Activated naive CD4-positive, alpha-beta T cell treated with Interleukin-2 at 50 U/mL for 16 hours (primary cell): ENCODE results near the gene DHRS7B.
"Not testable (repeated sequence)": the region's sequence is repeated elsewhere in the genome, so short reads cannot be mapped to it uniquely, and the experiment has no call there.

ENCODE experiments used
- DNase-seq: peaks from one replicate; pipeline ENCODE4 v3.0.0-alpha.2; 2020

The DHRS7B gene

GRCh38 chr17:21185061-21185460 lies 58.3 kb downstream of the DHRS7B start:
- DNase-seq = no peak

DNA sequence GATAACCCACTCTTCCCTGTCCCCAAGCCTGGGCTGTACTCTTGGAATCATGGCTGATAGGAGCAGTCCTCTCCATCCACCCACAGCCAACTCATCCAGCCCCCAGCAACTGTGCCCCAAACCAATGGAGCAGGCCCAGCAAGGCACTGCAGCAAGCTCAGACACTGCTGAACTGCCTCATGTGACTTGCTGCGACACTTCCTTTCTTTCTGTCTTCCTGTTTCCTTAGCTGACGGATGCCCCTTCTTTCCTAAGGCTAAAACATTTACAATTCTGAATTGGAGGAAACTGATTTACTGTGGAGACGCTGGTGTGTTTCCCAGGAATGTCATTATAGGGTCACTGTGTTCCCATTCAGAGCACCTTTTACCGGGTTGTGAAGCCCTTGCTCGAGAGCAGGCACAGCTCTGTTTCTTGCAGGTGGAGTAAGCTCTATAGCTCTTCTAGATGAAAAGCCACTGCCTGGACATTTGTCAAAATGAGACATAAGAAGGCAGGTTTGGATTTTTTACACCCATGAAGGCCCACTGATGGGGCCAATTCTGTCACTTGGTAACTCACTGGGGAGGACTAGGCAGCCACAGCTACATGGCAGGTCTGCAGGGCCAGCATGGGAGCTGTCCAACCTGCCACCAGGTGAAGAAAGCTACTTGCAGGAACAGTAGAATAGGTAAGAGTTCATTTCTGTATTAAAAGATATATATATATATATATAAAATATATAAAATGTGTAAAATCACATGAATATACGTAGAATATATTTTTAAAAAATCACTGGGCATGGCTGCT lies 59.8 kb downstream of the DHRS7B start:
- no peak for DNase-seq

GRCh38 chr17:21189361-21189760 lies 62.6 kb downstream of the DHRS7B start:
- DNase-seq = no peak

GRCh38 chr17:21190078-21190477 lies 63.3 kb downstream of the DHRS7B start:
- no peak for DNase-seq

GRCh38 chr17:21191698-21192097 lies 64.9 kb downstream of the DHRS7B start:
- no peak for DNase-seq

DNA sequence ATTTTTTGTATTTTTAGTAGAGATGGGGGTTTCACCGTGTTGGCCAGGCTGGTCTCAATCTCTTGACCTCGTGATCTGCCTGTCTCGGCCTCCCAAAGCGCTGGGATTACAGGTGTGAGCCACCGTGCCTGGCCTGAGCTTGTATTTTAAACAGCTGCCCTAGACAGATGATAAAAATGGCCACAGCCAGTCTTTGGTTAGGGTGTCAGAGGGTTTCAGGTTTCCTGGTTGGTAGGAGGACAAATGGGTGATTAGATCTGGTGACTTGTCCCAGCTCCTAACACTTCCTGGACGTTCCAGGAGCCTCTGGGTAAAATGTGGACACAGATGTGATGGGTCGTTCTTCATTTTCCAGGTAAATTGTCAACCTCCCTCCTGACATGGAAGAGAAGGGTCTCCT lies 65.7 kb downstream of the DHRS7B start:
- DNase-seq = not testable (repeated sequence)

DNA sequence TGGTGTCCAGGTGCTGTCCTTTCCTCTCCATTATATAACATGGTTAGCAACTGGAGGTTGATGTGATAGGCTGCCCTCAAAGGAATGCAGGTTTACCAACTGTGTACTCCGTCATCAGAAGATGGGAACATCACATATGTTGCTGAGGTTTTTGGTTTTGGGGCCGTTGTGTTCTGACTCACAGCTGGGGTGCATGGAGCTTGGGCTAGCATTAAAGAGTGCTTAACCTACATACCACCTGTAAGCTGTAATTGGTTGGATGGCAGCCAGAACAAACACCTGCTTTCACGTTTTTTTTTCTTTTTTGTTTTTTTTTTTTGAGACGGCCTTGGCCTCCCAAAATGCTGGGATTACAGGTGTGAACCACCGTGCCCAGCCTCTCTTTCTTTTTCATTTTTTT lies 66.3 kb downstream of the DHRS7B start:
- DNase-seq = no peak

DNA sequence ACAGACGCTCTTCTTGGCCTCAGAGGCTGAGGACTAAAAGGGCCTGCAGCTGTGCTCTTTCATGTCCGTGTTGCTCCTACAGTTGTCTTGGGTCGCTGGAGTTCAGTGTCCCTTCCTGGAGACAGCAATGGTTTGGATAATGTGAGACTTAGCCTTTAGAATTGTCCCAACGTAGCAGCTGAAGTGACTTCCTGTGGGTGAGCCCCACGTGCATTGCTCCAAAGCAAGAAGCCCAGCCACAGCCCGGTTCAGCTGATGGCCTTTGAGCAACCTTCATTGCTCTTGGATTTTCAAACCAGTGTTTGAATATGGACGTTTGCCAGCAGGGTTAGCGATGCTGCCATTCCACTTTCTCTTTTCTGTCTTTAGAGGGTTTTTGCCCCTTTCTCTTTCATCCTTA lies 67.5 kb downstream of the DHRS7B start:
- no peak for DNase-seq

DNA sequence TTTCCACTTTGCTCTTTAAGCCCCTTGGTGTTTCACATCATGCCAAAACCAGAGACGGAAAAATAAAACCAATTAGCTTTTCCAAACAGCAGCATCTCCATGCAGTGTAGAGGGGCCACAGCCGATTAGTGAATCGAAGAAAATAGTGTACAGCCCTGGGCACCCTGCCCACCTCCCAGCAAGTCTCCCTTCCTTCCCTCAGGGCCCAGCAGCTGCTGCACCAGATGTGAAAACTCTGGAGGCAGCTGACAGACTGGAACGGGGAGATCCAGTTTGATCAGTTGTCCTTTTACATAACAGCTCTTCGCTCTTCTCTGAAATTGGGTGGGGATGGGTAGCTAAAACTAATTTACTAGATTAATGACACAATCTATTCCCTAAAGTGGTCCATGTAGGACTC lies 67.9 kb downstream of the DHRS7B start:
- no peak for DNase-seq

GRCh38 chr17:21196126-21196525 lies 69.4 kb downstream of the DHRS7B start:
- no peak for DNase-seq

GRCh38 chr17:21198411-21198810 lies 71.6 kb downstream of the DHRS7B start:
- no peak for DNase-seq

DNA sequence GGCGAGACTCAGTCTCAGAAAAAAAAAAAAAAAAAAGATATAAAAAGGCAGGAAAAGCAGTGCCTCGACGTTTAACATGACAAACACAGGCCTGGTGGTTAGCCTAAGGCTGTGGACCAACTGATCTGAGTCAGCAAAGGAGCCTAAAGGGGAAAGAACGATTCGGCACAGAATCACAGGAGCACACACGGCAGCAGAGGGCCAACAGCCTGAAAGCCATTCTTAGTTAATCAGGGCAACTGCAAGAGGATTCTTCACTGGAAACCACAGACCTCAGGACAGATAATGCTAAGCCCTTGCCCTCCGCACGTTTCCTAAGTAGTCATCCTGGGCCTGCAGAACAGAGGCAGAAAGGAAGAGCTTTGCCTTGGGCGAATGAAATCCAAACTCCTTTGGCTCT lies 72.5 kb downstream of the DHRS7B start:
- no peak for DNase-seq

- DNase-seq = no peak
These were observed 73.1 kb downstream of the DHRS7B start for GRCh38 chr17:21199856-21200255.

DNA sequence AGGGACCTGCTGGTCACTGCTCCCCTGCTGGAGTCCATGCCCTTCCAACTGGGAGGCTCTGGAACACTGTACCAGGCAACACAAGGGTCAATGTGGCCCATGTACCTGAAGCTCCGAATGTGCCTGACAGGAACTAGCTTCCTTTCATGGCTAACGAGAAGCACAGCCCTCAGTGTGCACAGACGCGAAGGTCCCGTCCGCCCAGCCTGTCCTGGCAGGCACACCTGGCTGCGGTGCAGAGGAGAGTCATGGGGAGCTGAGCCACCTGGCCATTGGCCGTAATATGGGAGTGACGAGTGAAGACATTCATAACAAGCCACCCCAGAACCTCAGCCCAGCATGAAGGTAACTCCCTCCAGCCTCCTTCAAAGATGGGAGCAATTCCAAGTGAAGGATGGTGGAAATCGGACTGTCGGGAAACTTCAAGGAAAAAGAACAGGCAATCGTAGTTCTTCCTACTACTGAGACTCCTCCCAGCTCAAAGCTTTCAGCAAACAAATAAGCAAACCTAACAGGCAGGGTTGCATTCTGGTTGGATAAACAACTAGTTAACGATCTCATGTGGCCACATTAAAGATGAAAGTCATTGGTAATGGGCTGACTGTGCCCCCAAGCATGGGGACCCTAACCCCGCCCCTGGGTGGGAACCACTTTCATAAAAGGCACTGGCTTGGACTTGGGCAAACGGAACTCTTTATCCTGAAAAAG lies 74.0 kb downstream of the DHRS7B start:
- DNase-seq = no peak

DNA sequence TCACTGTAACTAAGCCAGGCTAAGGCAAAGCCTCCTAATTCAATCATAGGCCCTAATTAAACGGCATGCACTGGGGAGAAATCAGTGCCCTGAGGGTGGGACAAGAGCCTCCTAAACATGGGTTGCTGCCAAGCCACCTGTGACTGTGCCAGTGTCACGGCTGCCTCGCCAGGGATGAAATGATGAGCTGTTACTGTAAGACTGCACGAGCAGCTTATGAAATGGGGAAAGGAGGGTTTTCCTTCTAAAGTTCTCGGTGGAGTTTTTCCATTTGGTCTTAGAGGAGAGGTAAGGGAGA lies 74.5 kb downstream of the DHRS7B start:
- no peak for DNase-seq

DNA sequence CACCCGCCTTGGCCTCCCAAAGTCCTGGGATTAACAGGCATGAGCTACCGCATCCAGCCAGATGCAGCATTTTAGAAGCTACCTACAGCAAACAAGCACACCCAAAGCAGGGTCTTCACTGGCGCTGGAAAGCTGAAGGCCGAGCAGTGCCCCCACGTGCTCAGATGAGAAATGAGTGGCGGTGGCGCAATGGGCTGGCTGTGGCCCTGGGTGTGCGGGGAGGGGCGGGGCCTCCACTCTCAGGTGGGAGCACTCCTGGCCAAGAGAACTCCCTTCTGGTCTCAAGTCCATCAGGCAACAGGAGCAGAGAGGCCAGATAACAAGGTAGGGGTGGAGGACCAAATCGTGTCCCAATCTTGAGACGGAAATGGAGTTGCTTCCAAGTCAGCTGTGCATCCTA lies 75.1 kb downstream of the DHRS7B start:
- no peak for DNase-seq

GRCh38 chr17:21202512-21202911 lies 75.7 kb downstream of the DHRS7B start:
- no peak for DNase-seq

DNA sequence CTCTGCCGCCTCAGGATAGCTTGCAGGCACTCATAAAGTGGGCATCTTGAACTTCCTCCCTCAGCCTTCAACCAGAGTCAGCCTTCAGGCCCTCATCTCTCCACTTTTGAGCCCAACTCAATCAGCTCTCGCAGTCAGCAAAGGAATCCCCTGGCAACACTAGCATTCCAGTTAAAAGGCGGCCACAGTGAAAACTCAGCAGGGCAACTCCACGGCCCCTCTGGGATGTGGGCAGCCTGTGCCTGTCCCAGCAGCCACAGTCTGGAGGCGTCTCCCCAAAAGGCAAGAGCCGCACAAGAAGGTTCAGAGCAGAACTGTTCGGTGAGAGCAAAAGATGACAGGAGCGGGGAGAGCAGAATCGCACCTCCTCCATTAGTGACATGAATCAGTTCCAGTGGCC lies 78.2 kb downstream of the DHRS7B start:
- DNase-seq = no peak

DNA sequence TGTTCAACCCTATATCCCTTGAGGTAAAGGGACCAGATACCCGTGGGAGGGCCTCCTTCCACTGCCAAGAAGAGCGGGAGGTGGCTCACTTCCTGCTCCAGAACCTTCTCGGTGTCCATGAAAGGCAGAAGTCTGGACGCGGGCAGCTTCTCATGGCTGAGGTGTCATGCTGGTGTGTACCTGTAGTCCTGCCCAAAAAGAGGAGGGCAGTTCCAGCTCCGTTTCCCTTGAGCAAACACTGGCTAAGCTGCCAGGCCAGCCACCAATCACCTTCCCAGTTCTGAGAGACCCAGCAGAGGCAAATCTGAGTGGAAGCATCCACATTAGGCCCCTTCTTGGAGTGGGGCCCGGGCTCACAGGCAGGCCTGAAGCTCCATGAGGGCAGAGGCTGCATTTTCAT lies 81.6 kb downstream of the DHRS7B start:
- no peak for DNase-seq

DNA sequence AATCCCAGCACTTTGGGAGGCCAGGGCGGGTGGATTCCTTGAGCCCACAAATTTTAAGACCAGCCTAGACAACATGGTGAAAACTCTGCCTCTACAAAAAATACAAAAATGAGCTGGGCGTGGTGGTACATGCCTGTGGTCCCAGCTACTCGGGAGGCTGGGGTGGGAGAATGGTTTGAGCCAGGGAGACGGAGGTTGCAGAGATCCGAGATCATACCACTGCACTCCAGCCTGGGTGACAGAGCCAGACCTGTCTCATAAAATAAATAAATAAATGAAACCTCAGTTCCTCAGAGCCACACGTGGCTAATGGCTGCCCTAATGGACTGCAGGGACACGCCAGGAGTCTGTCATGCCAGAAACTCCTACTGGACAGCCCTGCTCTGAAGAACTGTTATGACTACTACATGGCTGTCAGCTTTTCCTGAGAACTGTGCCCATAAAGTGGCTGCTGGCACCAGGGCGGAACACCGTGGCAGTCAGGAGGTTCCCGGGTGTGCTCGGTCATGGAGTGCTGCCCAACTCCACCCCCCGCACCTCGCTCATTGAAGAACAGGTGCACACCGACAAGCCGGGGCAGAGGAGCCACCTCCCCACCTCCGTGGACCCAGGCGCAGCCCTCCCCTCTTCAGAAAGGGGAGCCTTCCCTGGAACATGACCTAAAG lies 82.9 kb downstream of the DHRS7B start:
- no peak for DNase-seq

DNA sequence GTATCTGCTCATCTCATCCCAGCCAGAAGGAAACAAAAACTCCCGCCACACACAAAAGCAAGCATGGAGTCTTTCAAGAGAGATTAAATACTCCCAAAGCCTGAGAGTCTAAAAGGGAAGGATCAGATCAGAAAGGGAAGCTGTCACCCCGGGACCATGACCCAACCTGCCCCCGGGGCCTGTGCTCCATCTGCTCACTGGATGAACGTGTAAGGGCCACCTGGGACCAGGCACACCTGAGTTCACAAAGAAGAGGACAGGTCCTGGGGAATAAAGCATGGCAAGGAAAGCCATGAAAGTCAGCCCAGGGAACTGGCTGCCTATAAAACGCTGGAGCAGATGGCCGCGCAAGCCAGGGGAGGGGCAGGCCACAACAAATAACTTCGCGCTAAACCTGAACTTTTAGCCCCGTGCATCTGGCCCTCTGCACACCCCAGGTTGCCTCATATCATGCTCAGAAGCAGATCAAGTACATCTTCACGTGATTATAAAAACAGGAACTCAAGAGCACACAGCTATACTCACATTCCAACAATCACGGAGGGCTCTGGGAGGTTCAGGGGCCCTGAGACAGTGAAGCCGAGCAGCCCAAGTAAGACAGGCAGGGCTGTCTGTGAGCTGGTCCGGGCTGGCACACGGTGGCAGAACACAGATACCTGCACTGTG lies 83.8 kb downstream of the DHRS7B start:
- no peak for DNase-seq

DNA sequence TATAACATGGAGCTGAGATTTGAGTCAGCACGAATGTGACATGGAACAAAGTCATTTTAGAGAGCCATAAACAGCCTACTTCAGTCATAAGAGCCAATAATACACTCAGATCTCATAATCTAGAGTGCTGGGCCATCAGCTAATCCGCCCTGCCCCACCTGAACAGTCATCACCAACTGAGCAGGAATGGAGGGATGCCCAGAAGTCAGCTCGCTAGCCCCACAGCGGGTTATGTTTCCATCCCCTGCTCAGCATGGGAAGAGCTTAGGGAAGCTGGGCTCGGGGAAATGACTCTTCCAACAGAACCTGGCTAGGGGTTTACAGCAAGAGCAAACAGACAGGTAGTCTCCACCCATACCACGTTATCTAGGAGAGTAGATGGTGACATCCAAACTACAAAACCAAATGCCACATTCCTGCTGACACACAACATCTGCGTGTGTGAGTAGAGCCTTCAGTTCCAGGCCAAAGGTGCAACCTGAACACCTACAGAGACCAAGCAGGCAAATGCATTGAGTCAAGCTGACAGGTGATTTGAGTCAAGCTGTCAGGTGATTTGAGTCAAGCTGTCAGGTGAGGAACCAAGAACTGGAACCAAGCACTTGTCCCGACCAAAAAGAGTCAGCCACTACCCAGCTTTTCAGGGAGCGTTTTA lies 85.2 kb downstream of the DHRS7B start:
- DNase-seq = no peak
